Renal cortical epithelial cell (primary cell): ENCODE measurements around the gene ACTR3C. TPM values are rescaled to one million over a fixed set of nuclear protein-coding genes. Genes with fewer than 3 reads are reported as not detected.
A peak's percentile ranks its signal among the peaks of the same experiment; 100 is the strongest.

Source experiments
- DNase-seq: peaks from one replicate; pipeline ENCODE4 v3.0.0-alpha.2; 2011; ENCODE audit warnings: low read depth
- total RNA-seq: library from RNA; depleted of rRNA; stranded (reverse); fragments of >200 nt; gene quantifications from 2 replicates; pipeline ENCODE4 v1.2.3, GENCODE V29; 2014

Gene ACTR3C
- total RNA-seq, 1 donor from 2014 or later, result 81.8 TPM

DNA sequence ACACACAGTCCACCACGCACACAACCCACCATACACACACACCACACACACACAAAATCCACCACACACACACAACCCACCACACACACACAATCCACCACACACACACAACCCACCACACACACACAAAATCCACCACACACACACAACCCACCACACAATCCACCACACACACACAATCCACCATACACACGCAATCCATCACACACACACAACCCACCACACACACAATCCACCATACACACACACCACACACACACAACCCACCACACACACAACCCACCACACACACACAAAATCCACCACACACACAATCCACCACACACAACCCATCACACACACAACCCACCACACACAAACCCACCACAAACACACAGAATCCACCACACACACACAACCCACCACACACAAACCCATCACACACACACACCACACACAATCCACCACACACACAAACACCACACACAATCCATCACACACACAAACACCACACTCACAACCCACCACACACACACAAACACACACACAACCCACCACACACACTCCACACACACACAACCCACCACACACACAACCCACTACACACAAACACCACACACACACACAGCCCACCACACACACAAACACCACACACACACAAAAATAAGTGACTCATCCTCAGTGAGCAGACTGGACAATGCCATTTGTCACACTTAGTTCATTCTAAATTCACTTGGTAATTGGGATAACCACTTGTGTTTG, 36.4 kb upstream of the ACTR3C start:
- no peak for DNase-seq

- no peak for DNase-seq
Observed at GRCh38 chr7:150358988-150359621, 35.8 kb upstream of the ACTR3C start.

DNA sequence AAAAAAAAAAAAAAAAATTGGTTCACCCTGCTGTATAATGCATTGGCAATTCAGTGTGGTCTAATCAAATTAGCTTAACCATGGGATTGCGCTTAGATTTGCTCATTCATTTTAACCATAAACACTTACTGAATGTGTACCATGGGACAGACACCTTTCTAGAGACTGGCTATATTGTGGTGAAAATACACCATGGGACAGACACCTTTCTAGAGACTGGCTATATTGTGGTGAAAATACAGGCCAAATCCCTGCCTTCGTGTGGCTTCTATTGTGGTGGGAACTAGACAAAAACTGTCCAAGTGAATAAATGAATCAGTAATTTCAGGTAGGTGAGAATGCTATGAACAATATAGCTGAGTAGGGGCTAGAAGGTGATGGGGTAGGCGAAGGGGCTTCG, 35.1 kb upstream of the ACTR3C start:
- DNase-seq, result no peak

- DNase-seq, result no peak
Observed at GRCh38 chr7:150357771-150358427, 34.6 kb upstream of the ACTR3C start.

DNA sequence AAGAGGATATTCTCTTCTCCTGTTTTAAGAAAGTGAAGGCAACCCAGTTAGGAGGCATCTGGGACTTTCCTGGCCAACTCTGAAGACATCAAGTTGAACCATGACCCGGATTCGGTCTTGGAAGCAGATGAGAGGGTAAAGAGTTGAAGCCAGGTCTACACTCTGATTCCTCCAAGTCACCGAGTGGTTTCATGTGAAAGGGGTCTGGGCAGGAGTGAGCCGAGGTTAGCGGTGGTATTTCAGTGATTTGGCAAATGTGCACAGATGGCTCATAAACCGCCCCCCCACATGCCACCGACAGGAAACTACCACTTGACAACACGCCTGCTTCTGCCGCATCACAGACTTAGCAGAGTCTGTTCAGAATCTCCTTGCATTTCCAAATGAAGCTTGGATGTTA, 33.9 kb upstream of the ACTR3C start:
- no peak for DNase-seq

DNA sequence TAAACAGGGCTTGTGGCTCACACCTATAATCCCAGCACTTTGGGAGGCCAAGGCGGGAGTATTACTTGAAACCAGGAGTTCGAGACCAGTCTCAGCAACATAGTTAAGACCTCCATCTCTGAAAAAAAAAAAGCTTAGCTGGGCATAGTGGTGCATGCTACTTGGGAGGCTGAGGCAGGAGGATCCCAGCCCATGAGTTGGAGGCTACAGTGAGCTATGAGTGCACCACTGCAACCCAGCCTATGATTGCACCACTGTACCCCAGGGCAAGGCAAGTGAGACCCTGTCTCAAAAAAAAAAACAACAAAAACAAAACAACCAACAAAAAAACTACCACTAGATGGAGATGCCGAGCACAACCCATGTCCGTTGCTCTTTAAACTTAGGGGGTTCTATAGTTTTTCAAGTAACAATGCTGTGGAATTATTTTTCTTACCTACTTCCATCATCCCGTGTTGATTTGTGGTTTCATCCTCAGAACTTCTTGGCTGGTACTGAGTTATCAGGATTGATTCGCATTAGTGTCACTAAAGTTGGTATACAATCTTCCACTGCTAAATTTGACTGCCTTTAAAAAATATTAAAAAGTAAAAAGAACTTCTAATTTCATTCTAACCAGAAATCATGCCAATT, 33.0 kb upstream of the ACTR3C start:
- no peak for DNase-seq

GRCh38 chr7:150355666-150356059, 32.3 kb upstream of the ACTR3C start:
- DNase-seq, result no peak

- DNase-seq, result no peak
Observed at GRCh38 chr7:150351587-150352194, 28.3 kb upstream of the ACTR3C start.

GRCh38 chr7:150346922-150347321, 23.6 kb upstream of the ACTR3C start:
- no peak for DNase-seq

GRCh38 chr7:150345012-150345411, 21.7 kb upstream of the ACTR3C start:
- no peak for DNase-seq

DNA sequence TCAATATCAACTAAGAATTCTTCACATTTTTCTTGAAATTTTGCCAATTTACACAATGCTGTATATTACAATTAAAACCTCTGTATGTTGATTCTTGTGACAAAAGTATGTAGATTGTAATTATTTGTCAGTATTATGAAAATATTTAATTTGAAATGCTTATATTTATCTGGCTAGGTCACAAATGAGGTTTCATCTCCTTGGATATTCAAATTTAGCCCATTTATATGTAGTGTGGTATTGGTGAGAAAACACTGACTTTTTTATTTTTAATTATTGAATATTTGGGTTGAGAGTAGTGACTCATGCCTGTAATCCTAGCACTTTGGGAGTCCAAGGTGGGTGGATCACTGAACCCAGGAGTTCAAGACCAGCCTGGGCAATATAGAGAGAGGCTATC, 21.0 kb upstream of the ACTR3C start:
- no peak for DNase-seq

DNA sequence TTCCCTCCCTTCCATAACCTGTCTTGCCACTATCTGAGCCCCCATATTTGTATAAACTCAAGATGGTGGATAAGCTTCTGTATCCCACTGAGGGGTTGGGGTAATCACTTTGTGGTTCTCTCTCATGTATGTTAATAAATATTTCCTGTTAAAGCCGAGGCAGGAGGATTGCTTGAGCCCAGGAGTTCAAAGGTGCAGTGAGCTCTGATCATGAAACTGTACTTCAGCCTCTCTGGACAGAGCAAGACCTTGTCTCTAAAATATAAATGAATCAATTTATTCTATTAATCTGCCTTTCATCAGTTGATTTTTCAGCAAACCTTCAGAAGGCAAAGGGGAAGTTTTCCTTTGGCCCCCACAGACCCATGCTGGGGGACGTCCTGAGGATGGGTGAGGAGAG, 19.9 kb upstream of the ACTR3C start:
- DNase-seq, result no peak

DNA sequence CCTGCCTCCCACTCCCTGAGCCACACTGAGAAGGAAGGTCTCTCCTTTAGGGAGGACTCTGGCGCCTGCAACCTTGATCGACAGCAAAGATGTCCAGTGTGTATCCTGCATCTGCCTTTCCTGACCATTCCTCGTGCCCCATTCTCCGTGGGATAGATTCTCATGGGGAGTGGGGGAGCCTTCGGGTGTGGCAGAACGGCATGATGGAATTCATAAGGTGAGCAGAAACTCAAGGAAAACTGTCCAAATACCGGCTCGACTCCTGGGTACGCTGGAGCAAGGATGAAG, 18.7 kb upstream of the ACTR3C start:
- DNase-seq, result no peak

DNA sequence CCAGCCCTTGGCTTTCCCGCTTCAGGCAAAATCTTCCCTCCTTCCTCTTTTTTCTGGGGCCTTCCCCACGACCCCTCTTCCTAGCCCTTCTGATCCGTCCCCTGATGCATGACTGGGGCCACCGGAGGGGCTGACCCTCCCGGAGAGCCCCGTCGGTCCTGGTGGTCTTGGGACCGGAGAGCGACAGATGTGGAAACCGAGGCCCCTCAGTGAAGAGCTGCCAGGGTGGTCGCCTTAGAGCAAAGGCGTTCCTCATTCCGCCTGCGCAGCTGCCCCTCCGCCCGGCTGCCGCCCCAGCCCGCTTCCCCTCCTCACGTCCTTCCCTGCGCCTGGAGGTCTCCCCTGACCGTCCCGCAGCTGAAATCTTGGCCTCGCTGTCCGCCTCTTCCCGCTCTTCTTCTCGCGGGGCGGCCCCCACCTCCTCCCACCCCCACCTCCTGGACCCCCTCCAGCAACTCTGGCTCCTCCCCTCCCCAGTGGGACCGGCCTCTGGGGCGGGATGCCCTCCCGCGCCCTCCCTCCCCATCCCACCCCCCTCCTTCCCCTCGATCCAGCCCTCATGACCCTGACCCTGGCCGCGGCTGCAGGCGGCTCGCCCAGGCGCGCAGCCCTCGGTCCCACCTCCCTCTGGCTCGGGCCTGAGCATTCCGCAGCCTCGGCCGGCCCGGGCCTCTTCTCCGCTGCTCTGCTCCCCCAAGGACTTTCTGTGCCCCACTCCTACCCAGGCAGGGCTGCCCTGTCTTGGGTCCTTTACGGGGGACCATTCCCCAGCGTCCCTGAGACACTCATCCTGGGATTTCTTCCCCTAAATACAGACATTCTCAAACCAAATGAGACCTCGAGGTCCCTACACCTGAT, 18.1 kb upstream of the ACTR3C start, which contains the start of gene RARRES2:
TSS of gene RARRES2 (minus strand) at position 367 of the 858 bp plus-strand sequence. CDS start 1,020 bp downstream, outside the sequence.
- no peak for DNase-seq

DNA sequence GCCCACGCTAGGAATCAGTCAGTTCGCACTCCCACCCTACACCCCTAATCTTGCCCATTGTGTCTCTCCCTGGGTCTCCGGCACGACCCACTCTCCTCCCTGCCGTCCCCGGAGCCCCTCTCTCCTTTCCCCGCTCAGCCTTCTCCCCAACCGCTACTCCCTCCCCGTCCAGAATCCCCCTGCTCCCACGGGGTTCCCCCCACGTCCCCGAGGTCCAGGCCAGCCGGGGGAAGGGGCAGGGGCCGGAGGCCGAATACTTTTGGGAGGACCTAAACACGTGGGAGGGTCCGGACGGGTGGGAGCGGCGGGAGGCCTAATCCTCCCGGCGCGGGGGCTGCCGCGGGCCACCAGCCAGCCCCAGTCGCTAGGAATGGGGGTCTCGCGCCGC, 17.5 kb upstream of the ACTR3C start:
- DNase-seq, result no peak

DNA sequence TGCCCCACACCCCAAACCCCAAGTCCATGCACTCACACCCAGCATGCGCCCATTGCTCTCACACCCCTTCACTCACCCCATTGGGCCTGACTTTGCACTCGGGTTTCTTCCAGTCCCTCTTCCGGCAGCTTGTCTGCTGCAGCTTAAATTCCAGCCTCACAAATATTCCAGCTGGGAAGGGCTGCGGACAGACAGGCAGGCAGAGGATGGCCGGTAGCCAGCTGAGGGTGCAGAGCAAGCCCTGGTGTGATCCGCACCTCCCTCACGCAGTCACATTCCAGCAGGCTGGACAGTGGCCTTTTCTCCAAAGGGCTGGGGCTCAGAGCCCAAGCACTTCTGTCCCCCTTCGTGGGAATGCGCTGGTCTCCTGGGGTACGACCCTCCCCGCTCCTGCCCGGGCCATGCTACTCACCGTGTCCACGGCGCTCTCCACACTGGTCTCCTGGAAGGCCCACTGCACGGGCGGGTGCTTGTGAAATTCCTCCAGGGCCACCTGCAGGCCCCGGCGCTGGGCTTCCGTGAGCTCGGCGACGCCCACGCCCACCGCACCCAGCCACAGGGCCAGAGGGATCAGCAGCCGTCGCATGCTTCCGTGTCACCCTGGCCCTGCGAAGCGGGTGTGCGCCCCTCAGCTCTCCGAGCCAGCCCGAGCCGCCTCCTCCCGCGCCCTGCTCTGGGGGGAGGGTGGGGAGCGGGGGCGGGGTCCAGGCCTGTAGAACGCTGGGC, 16.8 kb upstream of the ACTR3C start:
- peak; percentile 66 for DNase-seq

DNA sequence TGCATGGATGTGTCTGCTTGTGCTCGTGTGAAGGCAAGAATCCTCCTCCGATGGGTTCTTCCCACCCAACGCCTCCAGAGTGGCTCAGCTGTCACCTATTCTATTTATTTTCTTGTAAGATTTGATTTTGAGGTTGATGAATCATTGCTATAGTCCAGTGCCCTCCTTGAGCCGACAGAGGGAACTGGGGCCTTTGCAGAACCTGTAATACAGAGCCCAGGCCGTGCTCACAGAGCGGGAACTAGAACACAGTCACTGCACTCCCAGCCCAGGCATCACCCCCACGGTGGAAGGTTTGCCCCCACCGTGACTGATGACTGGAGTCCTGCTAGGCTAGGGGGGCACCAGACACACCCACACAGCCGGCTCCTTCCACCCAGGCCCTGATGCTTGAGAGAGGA, 16.1 kb upstream of the ACTR3C start:
- DNase-seq, result peak; percentile 84

GRCh38 chr7:150338166-150338829, 15.0 kb upstream of the ACTR3C start:
- DNase-seq, result no peak

DNA sequence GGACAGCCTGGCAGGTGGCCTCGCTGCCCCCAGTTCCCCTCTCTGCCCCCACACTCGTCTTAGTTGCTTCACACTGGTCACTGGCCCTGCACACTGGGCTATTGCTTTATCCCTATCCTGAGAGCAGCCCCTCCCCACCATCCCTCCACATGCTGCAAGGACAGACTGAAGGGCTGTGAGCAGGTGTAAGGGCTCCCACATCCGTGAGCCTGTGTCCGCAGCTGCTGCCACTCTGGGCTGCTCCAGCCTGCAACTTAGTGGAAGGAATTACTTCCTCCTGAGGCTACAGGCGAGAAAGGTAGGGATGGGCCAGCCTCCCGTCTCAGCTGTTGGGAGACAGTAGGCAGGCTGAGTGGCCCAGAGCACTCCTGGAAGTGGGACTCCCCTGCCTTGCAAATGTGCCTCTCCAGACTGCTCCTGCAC, 14.3 kb upstream of the ACTR3C start:
- DNase-seq, result no peak

GRCh38 chr7:150337179-150337578, 13.8 kb upstream of the ACTR3C start:
- no peak for DNase-seq
